ENCODE results near the gene NCAPG. TPM values are rescaled to one million over a fixed set of nuclear protein-coding genes. Genes with fewer than 3 reads are reported as not detected.

Gene NCAPG
- total RNA-seq, 2 donors from 2014 or later, result 32.6 to 55.3 TPM

DNA sequence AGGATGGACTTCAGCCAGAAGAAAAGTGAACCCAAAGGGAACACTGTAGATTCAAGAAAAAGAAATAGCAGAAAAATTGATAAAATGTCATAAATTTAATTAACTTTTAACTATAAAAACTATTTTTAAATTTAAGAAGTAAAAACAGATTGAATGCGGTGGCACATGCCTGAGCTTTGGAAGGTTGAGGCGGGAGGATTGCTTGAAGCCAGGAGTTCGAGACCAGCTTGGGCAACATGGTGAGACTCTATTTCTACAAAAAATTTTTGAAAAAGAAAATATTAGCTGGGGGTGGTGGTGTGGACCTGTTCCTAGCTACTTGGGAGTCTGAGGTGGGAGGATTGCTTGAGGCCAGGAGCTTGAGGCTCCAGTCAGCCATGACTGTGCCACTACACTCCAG lies 32.3 kb upstream of the NCAPG start:
- Mint-ChIP-seq H3K4me1 (ENCODE audit: low read depth in 2 of 2) (peaks cover 0 to 10% of the 10 kb centered on the region in 2 donors), H3K27ac (no peak overlapping the region), H3K4me3 (no peak overlapping the region), H3K9me3 (no peaks in the 10 kb centered on the region), H3K27me3 (peaks cover 33 to 62% of the 10 kb centered on the region in 2 donors), H3K36me3 (no peaks in the 10 kb centered on the region)
- no peak for DNase-seq (ENCODE audit: low spot score)
- ATAC-seq, result no peak

GRCh38 chr4:17780501-17781299 lies 30.1 kb upstream of the NCAPG start:
- DNase-seq (ENCODE audit: low spot score) (no peak), ATAC-seq (no peak)
- H3K27me3 Mint-ChIP-seq, result peaks cover 31 to 64% of the 10 kb centered on the region in 2 donors
- H3K36me3 Mint-ChIP-seq, result no peaks in the 10 kb centered on the region
- no peak overlapping the region for H3K4me3 Mint-ChIP-seq
- no peaks in the 10 kb centered on the region for H3K9me3 Mint-ChIP-seq
- H3K27ac Mint-ChIP-seq, result no peak overlapping the region
- peaks cover 2 to 11% of the 10 kb centered on the region in 2 donors for H3K4me1 Mint-ChIP-seq (ENCODE audit: low read depth in 2 of 2)

DNA sequence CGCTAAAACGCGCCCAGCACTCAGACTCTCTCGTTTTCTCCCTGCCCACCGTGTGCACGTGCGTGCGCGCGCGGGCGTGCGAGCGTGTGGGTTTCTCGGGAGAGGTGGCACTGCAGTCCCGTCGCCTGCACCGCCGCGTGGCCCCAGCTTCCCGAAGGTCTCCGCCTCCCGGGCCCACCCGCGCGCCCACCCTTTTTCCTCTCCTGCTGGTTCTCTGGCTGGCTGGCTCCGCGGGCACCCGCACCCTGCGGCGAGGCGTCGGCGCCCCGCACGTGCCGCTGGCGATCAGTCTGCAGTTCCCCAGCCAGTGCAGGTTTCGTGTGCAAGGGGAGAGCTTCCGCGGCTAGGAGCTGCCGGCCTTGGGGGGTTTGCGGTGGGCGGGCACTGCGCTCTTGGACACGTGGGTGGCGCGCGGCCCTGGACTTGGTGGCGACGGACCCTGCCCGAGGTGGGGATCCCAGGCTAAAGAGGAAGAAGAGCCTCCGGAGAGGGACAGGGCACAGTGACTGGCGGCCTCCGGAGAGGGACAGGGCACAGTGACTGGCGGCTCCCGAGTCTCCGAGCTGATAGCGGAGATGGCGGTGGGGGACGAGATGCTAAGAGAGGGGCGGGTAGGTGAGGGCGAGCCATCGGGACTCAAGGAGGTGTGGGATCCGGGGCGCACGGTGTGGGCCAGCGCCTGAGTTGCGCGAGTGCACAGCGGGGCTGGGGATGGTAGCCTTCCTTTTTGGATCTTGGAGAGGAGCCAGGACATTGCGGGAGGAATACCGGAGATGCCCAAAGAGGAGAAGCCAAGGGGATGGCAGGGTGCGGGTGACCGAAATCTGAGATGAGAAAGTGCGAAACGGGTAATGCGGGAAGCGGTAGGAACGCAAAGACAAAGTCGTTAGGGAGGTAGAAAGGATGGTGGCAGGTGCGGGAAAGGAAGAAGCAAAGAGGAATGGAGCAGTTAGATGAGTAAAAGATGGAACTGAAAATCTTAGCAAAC lies 29.2 kb upstream of the NCAPG start, which contains the start of gene FAM184B:
TSS of gene FAM184B (minus strand) at position 322 of the 988 bp plus-strand sequence. CDS start 322 bp downstream, outside the sequence.
- H3K4me1 Mint-ChIP-seq (ENCODE audit: low read depth in 2 of 2), result peaks cover 8 to 16% of the 10 kb centered on the region in 2 donors
- ATAC-seq (peak in 1 of 2 donors; percentile 40), DNase-seq (ENCODE audit: low spot score) (no peak)
- H3K27me3 Mint-ChIP-seq, result peaks cover 31 to 64% of the 10 kb centered on the region in 2 donors
- H3K27ac Mint-ChIP-seq, result no peak within 1 kb of the TSS
- no peaks in the 10 kb centered on the region for H3K9me3 Mint-ChIP-seq
- H3K36me3 Mint-ChIP-seq, result no peaks in the 10 kb centered on the region
- H3K4me3 Mint-ChIP-seq, result no peak within 1 kb of the TSS

- Mint-ChIP-seq H3K27ac (no peak overlapping the region), H3K4me3 (no peak overlapping the region), H3K9me3 (no peaks in the 10 kb centered on the region), H3K36me3 (no peaks in the 10 kb centered on the region), H3K27me3 (peaks cover 11 to 22% of the 10 kb centered on the region in 2 donors), H3K4me1 (ENCODE audit: low read depth in 2 of 2) (peaks cover 14 to 21% of the 10 kb centered on the region in 2 donors)
- ATAC-seq (no peak), DNase-seq (ENCODE audit: low spot score) (no peak)
These were observed 24.9 kb upstream of the NCAPG start for GRCh38 chr4:17785858-17786257.

DNA sequence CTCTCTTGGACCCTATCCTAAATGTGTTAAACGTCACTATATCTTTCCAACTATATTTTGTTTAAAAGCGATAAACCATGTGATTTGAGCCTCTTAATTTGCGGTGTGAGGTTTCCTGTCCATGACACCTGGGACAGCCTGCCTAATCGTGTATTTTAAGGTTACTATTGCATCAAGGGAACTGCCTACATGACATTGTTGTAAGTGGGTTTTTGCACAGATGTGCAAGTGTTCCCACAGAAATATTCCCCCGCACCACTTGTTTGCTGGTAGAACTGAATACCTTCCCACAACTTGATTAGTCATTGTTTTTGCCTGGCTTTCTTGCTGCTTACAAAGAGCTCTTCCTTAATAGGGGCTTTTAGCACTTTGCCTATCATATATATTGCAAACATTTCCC lies 24.2 kb upstream of the NCAPG start:
- DNase-seq (ENCODE audit: low spot score) (no peak), ATAC-seq (no peak)
- Mint-ChIP-seq H3K4me3 (no peak overlapping the region), H3K27me3 (peaks cover 8 to 19% of the 10 kb centered on the region in 2 donors), H3K36me3 (no peaks in the 10 kb centered on the region), H3K27ac (no peak overlapping the region), H3K9me3 (no peaks in the 10 kb centered on the region), H3K4me1 (ENCODE audit: low read depth in 2 of 2) (peaks cover 14 to 19% of the 10 kb centered on the region in 2 donors)

- no peak overlapping the region for H3K27ac Mint-ChIP-seq
- H3K36me3 Mint-ChIP-seq, result no peaks in the 10 kb centered on the region
- H3K9me3 Mint-ChIP-seq, result no peaks in the 10 kb centered on the region
- H3K27me3 Mint-ChIP-seq, result peaks cover under 1 to 11% of the 10 kb centered on the region in 2 donors
- DNase-seq (ENCODE audit: low spot score), result no peak
- no peak for ATAC-seq
- peaks cover 11 to 14% of the 10 kb centered on the region in 2 donors for H3K4me1 Mint-ChIP-seq (ENCODE audit: low read depth in 2 of 2)
- H3K4me3 Mint-ChIP-seq, result no peak overlapping the region
These were observed 23.5 kb upstream of the NCAPG start for GRCh38 chr4:17787315-17787714.

- H3K27ac Mint-ChIP-seq, result no peak overlapping the region
- no peaks in the 10 kb centered on the region for H3K27me3 Mint-ChIP-seq
- no peak for ATAC-seq
- DNase-seq (ENCODE audit: low spot score), result no peak
- no peaks in the 10 kb centered on the region for H3K36me3 Mint-ChIP-seq
- H3K9me3 Mint-ChIP-seq, result no peaks in the 10 kb centered on the region
- peaks cover 11 to 14% of the 10 kb centered on the region in 2 donors for H3K4me1 Mint-ChIP-seq (ENCODE audit: low read depth in 2 of 2)
- H3K4me3 Mint-ChIP-seq, result no peak overlapping the region
These were observed 21.8 kb upstream of the NCAPG start for GRCh38 chr4:17788956-17789355.

DNA sequence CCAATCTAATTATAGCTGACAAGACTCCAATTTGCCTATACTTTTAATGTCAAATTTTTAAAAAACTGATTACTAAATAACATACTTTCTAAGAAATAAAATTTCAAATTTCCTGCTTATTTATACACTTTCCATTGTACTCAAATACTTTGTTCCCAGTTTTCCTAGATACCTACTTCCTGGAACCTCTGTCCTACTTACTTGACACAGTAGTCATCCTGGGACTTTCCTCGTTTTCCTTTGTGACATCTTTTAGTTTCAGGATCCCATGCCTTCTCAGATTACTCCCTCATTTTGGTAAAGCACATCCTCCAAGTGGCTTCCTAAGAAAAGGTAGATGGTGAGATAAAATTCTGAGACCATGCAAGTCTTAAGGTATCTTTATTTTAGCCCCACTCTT lies 16.0 kb upstream of the NCAPG start:
- Mint-ChIP-seq H3K4me3 (no peak overlapping the region), H3K36me3 (no peaks in the 10 kb centered on the region), H3K27ac (no peak overlapping the region), H3K9me3 (no peaks in the 10 kb centered on the region), H3K27me3 (no peaks in the 10 kb centered on the region), H3K4me1 (ENCODE audit: low read depth in 2 of 2) (no peaks in the 10 kb centered on the region)
- ATAC-seq (no peak), DNase-seq (ENCODE audit: low spot score) (no peak)

- Mint-ChIP-seq H3K36me3 (peaks cover 5% of the 10 kb centered on the region), H3K4me3 (peak overlapping the region; percentile 16), H3K4me1 (ENCODE audit: low read depth in 2 of 2) (peaks cover 5 to 7% of the 10 kb centered on the region in 2 donors), H3K27me3 (no peaks in the 10 kb centered on the region), H3K9me3 (no peaks in the 10 kb centered on the region), H3K27ac (no peak overlapping the region)
- no peak for ATAC-seq
- DNase-seq (ENCODE audit: low spot score), result no peak
These were observed 13.0 kb upstream of the NCAPG start for GRCh38 chr4:17797808-17798207.

GRCh38 chr4:17805580-17806155 lies 5.1 kb upstream of the NCAPG start:
- Mint-ChIP-seq H3K27me3 (no peaks in the 10 kb centered on the region), H3K9me3 (no peaks in the 10 kb centered on the region), H3K4me3 (no peak overlapping the region), H3K27ac (peak overlapping the region in 1 of 2 donors; percentile 11), H3K36me3 (peaks cover 25% of the 10 kb centered on the region), H3K4me1 (ENCODE audit: low read depth in 2 of 2) (peaks cover 38 to 46% of the 10 kb centered on the region in 2 donors)
- DNase-seq (ENCODE audit: low spot score) (no peak), ATAC-seq (no peak)

DNA sequence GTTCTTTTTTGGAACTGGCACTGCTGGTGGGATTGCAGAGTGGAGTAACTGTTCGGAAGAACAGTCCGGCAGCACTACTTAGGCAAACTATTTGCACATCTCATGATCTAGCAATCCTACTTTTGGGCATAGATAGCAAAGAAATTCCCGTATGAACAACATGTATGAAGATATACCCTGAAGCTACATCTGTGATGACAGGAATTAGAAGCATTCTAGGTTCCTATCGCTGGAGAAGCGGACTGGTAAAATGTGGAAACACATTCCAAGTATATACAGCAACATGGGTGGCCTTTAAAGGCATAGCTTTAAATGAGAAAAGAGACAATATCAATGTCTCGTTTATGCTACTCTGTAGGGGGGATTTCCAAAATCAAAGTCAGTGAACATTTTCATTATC lies 3.3 kb upstream of the NCAPG start:
- DNase-seq (ENCODE audit: low spot score) (no peak), ATAC-seq (no peak)
- Mint-ChIP-seq H3K4me1 (ENCODE audit: low read depth in 2 of 2) (peaks cover 43 to 55% of the 10 kb centered on the region in 2 donors), H3K27me3 (no peaks in the 10 kb centered on the region), H3K4me3 (peak overlapping the region; percentile 59), H3K36me3 (peaks cover 34% of the 10 kb centered on the region), H3K27ac (peak overlapping the region in 1 of 2 donors; percentile 94), H3K9me3 (no peaks in the 10 kb centered on the region)

DNA sequence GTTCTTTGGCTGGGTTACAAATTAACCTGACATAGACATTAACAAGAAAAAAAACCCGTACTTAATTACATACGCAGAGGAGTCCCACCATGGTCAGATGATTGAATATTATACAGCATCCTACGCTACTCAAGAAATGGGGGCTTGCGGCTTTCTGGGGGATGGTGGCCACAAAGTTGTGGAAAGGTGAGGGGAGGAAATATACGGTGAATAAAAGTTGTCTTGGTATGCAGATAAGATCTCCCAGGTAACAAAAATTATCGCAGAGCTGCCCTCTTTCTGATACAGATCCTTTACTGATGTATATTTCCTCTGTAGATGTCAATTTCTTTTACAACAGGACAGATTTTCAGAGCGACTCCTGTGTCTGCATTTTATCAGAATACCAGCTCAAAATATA lies 1.1 kb upstream of the NCAPG start:
- ATAC-seq (no peak), DNase-seq (ENCODE audit: low spot score) (no peak)
- Mint-ChIP-seq H3K4me1 (ENCODE audit: low read depth in 2 of 2) (peaks cover 39 to 51% of the 10 kb centered on the region in 2 donors), H3K9me3 (no peaks in the 10 kb centered on the region), H3K36me3 (peaks cover 15% of the 10 kb centered on the region), H3K27me3 (no peaks in the 10 kb centered on the region), H3K27ac (peak overlapping the region; percentile 94 to 95), H3K4me3 (peak overlapping the region; percentile 97)

- peaks cover 15% of the 10 kb centered on the region for H3K36me3 Mint-ChIP-seq
- no peaks in the 10 kb centered on the region for H3K27me3 Mint-ChIP-seq
- H3K27ac Mint-ChIP-seq, result peak overlapping the region; percentile 94 to 95
- peak; percentile 35 to 43 for ATAC-seq
- no peak for DNase-seq (ENCODE audit: low spot score)
- peaks cover 35 to 45% of the 10 kb centered on the region in 2 donors for H3K4me1 Mint-ChIP-seq (ENCODE audit: low read depth in 2 of 2)
- H3K4me3 Mint-ChIP-seq, result peak overlapping the region; percentile 97
- no peaks in the 10 kb centered on the region for H3K9me3 Mint-ChIP-seq
These were observed 362 bp downstream of the NCAPG start for GRCh38 chr4:17811078-17811603.

Data from natural killer cell treated with Interleukin-12 subunit alpha and Interleukin-12 subunit beta and Interleukin-15 and Interleukin-18, amount 100 ng/mL, for 72 hours (primary cell).